ENCODE data around the gene DDX56.
"Not testable (repeated sequence)": the region's sequence is repeated elsewhere in the genome, so short reads cannot be mapped to it uniquely, and the experiment has no call there.

DDX56 gene

DNA sequence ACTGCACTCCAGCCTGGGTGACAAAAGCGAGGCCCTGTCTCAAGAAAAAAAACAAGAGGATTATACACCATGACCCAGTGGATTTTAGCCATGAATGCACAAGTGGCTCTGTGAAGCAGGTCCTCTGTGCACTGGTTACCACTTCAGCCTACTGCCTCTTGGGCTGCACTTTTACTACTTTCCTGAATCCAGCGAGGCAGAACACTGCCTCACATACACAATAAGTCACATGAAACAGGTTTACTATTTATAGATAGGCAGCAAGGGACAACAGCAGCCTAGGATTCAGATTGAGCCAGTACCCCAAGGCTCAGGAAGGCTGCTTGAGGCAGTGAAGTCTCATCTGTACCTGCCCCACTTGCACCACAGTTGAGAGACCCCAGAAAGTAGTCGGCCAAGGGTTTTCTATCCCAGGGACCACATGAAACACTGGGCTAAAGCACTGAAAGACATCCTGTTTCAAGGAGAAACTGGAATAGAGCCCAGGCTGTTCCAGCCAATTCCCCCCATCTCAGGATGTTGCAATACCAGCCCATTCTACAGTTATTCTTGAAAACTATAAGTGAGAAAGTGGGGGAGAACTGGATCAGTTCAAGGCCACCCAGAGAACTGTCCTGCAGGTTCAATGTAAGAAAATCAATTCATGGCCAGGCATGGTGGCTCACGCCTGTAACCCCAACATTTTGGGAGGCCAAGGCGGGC is 22.4 kb upstream of the DDX56 start:
- DNase-seq: peak; percentile 23

DNA sequence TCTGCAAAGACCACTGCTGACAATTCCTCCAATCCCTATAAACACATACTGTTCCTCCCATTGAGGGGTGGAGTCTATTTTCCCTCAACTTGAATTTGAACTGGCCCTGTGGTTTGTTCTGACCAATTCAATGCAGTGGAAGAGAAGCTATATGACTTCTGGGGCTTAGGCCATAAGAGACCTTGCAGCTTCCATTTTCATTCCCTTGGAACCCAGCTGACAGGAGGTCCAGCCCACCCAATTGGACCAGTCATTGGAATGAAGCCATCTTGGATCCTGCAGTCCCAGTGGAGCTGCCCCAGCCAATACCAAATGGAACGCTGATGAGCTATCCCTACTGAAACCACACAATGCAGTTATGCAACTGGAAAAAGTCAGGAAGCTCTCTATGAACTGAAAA is 17.2 kb upstream of the DDX56 start:
- DNase-seq: no peak

DNA sequence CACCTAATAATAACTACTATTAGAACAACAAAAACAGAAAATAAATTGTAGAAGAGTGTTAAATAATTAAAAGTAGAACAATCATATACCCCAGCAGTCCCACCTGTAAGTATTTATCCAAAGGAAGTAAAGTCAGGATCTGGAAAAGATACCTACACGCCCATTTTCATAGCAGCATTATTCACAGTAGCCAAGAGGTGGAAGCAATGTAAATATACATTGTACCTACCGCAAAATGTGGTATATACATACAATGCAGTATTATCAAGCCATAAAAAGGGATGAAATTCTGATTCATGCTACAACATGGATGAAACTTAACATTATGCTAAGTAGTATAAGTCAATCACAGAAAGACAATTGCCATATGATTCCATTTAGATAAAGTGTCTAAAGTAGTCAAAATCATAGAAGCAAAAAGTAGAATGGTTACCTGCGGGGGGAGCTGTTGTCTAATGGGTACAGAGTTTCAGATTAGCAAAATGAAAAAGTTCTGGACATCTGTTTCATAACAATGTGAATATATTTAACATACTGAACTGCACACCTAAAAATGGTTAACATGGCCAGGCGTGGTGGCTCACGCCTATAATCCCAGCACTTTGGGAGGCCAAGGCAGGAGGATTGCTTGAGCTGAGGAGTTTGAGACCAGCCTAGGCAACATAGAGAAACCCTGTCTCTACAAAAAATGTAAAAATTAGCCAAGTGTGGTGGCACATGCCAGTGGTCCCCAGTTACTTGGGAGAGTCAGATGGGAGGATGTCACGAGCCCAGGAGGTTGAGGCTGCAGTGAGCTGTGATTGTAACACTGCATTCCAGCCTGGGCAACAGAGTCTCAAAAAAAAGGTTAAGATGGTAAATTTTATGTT is 14.4 kb upstream of the DDX56 start:
- peak; percentile 62 for DNase-seq

DNA sequence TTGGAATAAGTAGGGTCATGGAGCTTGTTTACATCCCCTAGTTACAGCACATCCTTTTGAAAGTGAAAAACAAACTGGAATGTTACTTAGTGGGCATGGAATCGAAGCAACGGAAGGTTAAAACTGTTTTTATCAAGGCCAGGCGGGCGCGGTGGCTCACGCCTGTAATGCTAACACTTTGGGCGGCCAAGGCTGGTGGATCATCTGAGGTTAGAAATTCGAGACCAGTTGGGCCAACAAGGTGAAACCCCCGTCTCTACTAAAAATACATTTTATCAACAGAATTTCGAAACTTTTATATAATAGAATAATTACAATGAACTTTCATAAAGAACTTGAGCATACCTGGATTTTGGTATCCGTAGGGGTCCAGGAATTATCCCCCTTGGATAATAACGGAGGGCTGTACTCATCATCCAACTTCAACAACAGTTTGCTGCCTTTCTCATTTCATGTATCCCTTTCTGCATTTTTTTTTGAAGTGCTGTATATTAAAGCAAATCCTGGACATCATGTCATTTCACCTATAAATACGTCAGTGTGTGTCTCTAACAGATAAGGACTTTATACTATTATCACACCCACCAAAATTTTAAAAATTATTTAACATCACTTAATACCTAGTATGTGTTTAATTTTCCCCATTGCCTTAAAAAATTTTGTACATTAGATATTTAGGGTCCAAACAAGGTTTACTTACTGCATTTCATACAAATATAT is 9.6 kb upstream of the DDX56 start:
- no peak for DNase-seq

DNA sequence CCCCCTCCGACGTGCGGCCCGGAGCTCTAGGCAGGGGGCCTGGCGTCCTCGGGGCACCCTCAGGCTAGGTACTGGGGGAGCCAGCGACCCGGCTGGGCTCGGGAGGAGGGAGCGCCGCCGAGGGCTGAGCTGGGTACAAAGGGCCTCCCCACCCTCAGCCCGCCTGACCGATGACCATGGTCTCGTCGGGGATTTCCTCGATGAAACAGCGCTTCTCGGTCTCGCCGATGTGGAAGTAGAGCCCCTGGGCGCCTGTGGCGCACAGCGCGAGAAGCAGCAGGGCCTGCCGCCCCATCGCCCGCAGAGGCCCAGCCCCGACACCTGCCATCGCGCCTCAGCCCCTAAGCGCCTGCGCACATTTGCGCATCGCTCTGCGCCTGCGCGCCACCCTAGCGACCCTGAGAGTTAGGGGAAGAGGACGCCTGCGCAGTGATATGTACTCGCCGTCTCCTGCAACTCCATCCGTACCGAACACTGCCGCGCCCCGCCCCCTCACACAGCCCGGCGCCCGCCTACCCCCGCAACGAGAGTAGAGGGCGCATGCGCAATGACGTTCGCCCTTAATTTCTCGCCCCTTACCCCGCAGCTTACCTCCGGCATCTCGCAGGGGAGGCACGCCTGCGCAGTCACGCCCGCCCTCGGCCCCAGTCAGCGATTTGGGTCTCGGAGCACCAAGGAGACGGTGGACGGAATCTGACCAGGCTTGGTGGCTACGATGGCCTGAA is 8.3 kb upstream of the DDX56 start, which contains the start of gene TMED4:
Gene TMED4, minus strand, starts transcription at position 353 of the 725 bp plus-strand sequence. Its CDS starts 25 bp downstream, at position 328.
- DNase-seq: peak; percentile 98

DNA sequence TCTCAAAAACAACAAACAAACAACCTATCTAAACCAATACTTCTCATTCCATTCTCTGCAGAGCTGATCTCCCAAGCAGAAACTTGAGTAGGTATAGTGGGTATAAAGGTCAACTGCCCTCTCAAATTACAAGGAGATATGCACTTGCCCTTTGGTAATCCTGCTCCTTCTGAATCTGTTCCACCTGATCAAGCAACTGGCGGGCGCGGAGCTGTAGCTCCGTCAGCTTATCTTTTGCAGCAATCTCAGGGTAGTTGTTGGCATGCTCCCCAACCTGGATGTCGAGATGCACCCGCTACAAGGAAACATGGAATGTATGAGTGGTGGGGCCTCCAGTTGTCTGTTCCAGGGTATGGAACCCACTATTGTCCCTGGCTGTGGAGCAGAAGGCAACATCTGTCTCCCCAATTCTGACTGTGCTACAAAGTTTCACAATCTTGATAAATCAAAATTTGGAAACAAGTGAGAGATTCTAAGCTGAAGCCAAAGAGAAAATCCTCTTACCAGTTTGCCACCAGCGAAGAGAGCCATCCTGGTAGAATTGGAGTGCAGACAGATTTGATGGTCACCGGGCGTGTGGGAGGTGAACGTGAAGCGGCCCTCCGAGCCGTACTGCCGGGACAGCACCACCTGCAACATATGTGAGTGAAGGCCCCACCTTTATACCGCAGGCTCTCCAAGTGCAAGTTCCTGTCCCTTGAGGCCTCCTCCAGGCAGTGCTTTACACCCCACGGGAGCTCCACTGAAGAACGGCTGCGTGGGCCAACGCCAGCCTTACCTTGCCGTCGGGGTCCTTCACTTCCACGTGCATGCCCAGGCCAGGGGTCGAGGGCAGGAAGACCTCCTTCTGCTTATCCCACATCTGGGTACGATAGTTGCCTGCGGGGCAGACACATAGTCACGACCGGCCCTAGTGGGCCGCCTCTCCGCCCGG is 7.5 kb upstream of the DDX56 start:
- DNase-seq: no peak

DNA sequence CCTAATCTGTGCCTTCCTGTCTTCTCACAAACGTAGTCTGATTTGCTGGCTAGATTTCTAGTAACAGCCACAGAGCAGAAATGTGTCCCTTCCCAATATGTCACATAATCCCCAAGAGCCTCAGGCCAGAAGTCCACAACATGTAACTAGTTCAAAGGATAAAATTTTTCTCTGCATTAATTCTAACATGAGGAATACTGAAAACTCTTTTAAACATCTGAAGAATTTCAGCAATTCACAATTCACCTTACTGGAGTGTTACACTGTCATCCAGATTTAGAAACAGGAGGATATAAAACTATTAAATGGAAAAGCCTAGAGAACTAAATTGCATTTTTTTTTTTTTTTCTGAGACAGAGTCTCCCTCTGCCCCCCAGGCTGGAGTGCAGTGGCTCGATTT is 2.5 kb upstream of the DDX56 start:
- no peak for DNase-seq

DNA sequence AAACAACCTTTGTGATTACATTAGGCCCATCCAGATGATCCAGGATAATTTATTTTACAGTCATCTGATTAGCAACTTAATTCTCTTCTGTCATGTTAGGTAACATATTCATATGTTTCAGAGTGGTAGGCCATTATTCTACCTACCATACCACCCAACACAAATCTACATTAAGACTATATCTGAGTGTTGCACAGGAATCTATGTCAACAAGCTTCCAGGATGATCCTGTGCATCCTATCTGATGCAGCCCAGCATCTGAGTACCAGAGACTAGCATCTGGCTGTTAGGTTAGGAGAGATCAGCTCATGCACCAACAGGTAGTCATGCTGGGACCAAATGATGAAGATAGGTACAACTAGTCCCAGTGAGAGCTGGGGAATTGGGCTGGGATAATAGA is 1.3 kb upstream of the DDX56 start:
- no peak for DNase-seq

DNA sequence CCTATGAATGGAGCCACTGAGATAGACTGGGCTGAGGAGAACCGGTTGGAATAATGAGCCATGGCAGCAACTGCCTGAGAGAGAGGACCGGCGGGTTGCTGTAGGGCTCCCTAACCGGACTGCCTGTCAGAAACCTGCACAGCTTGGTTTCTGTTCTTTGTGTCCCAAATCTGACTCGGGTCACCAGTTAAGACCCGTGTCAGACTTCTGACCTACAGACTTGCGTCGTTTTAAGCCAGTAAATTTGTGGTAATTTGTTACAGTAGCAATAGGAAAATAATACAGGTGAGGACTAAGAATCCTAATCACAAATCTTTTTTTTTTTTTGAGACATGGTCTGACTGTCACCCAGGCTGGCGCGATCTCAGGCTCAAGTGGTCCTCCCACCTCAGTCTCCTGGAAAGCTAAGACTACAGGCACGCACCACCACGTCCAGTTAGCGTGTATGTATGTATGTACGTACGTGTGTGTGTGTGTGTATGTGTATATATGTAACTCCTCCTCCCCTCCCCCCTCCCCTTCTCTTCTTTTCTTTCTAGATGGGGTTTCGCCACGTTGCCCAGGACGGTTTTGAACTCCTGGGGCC is 672 bp upstream of the DDX56 start:
- no peak for DNase-seq

DNA sequence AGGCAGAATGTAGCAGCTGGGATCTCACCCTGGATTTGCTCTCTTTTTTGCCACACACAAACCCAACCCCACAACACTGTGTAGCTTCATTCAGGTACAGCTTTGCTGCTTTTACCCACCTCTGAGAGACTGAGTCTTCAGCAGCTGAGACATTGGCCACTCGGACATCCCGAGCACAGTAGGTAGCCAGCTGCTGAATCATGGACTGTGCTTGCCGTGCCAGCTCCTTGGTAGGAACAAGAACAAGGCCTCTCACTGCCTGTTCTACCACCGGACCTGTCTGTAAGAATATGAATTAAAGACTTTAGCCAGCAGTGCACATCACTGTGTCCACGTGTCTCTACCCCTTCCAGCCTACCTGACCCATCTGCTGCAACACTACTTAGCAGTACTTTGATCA is 937 bp downstream of the DDX56 start:
- no peak for DNase-seq

DNA sequence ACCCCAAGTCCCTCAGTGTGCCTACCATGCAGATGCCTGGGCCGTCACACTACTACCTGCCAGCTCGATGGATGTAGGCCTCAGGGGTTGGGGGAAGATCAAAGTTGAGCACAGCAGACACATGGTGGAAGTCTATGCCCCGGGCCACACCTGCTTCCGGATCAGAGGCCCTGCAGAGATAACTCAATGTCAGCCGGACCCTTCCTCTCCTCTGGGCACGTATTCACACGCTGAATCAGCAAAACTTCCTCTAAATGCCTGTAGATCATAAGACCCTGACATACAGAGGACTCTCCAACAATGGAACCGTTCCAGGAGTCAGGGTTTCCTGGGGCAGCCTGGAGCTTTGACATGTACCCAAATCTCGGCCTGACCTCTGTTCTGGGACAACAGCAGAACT is 3.7 kb downstream of the DDX56 start:
- no peak for DNase-seq

DNA sequence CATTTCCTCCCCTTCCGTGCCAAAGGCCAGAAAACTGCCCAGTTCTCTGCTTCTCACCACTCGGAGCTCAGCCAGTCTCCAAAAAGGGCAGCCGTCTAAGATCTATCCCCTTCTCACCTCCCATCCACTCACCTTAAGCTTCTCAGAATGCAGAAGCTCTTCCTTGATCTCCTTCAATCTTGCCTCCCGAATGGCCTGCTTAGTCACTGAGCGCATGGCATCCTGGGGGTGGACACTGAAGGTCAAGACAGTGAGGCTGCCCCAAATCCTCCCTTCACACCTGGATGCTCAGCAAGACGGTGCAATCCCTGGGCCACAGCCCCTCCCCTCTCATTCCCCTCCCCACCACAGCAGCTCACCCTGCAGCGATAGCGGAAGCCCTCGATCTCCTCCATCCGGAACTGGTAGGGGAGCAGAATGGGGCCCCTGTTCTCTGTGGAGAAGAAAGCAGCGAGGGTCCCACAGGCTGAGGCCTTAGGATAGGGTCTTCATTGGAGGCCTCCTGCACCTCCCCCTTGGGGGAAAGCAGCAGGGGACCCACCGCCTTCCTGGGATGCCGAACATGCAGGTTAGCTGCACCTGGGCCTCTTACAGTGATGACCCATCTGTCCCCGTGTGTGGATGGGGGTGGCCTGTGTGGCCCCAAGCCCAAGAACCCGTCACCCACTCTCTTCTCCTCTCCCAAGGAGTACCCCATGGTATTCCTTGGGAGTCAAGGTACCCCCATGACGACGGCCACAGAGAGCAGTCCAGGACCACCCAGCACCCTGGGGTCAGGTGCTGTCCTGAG is 4.7 kb downstream of the DDX56 start:
- no peak for DNase-seq

DNA sequence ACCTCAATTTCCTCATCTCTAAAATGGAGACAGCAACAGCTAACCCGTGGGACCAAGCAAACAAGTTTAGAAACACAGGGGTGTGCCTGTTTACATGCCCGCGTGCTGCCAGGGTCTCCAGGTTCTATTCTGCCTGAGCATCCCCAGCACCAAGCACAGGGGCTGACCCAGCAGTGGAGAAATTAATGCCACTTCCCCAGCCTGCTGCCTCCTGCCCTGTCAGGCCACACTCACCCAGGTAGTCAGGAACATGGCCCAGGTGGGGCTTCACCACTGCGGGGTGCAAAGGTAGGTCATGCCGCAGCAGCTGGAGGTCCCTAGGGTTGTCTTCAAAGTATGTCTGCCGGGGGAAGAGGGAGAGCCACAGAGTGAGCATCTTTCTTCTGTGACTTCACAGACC is 5.8 kb downstream of the DDX56 start:
- no peak for DNase-seq

DNA sequence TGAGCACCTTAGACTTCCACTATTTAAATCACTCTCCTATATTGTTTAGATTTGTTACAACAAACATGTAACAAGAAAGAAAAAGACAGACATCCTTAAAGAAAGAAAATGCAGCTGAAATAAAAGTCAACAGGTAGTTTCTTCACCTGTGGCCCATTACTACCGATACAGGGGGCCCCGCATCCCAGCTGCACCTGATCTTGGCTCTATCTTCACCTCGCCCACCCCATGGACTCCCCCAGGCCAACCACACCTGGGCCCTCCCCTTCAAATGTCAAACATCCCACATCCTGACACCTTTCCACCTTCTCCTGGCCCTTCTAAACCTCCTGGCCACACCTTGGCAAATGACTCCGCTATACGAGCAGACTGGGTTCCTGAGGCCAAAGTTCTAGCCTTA is 7.0 kb downstream of the DDX56 start:
- DNase-seq: no peak

DNA sequence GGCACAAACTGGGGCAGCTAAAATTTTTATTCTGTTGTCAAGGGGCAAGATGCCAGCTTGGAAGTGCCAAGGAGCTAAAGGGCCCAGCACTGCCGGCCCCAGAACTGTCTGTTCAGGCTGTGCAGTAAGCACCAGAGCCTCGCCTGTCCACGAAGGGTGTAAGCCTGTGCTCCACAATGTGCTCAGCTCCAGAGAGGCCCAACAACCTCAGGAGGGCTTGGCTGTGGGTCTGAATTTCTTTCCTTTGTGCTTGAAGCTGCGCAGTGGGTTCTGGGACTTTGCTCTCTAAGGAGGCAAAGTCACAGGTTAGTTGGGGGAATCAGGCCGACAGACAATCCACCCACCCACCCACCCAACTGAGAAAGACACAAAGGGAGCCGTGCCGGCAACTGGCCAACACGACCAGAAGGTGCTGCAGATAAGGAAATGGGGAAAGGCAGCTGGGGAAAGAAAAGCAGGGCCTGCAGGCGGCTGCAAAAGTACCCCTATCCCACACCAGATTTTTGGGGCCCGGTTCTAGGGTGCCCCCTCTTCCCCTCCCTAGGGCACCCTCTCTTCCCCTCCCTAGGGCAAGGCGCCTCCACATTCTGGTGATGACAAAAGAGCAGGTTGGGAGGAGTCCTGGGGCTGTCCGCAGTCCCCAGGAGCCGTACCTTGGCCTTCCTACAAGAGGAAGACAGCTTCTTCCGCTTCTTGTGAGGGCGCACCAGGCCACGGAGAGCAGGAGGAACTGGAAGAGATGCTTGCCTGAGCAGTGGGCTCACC is 7.7 kb downstream of the DDX56 start:
- no peak for DNase-seq

DNA sequence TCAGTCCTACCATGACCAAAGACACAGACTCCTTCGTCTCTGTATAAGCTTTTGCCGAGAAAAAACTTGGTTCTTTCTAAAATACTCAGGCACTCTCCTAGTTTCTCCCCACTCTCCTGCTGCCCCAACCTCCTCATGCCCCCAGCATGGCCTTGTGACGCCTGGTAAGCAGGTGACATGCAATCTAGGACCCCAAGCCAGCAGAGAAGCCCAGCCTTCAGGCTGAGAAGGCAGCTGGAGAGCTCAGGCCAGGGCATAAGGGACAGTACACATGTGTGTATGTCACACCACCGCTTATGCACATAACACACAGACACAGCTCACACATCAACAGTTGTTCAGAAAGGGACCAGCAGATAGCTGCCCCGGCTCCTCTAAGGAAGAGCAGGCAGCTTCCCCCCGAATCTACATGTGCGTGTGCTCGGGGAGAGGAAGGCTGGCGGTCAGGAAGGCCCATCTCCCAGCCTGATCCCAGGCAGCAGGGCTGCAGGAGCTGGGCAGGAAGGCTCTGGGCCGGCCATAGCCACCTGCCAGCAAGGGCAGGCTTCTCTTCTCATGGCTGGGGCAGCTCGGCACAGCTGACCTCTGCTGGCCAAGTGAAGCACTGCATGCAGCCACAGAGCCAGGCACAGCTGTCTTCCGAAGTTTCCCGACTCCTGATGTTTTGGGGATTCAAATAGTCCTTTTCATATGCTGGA is 8.5 kb downstream of the DDX56 start:
- DNase-seq: peak; percentile 30

DNA sequence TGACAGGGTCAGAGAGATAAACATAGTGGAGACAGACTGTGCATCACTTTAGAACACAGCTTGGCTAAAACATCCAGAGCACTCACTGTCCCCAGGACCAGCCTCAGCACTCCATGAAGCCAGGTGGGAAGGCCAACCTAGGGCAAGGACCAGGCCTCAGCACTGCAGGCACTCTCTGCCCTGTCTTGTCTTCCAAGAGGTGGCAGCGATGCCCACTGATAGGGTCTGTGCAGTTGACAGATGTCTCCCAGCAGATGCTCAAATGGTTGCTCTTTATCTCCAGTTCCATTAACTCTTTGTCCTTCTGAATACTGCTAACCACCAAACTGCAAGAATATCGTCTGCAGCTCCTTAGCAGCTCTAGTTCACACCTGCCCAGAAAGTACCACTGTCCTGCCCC is 9.1 kb downstream of the DDX56 start:
- no peak for DNase-seq

DNA sequence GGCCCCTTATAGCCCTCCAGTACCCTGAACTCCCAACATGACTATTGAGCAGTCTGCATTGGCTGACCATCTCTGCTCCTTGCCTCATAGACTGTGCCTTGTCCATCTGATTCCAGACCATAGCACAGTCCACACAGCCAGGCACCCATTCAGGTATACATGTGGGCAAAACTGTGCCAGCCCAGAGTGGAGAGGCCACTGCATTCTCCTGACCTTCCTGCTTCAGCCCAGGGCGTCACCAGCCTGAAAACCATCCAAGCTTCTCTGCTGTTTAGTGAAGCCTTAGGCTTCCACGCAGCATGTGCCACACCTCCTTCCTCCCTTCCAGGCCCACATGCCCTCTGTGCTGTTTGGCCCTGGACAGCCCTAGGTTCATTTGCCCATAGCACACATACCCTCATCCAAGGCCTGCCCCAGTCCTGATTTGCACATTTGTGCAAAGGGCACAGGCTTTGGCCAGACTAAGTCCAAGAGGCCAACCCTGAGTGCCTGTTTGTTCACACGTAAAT is 10.5 kb downstream of the DDX56 start:
- no peak for DNase-seq

DNA sequence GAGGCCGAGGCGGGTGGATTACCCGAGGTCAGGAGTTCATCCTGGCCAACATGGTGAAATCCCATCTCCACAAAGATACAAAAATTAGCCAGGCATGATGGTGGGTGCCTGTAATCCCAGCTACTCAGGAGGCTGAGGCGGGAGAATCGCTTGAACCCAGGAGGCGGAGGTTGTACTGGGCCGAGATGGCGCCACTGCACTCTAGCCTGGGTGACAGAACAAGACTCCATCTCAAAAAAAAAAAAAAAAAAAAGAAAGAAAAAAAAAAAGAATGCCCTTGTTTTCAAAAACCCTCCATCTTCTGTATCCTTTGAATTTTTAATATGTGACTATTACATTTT is 11.1 kb downstream of the DDX56 start:
- DNase-seq: not testable (repeated sequence)
